Sigmoid colon (tissue), 3 donors: ENCODE data around the gene EHD4.

Experiments used
- CTCF ChIP-seq, 4 experiments: fragments of 450-650 bp in 3 of 4; fragments of 200-600 bp in 1 of 4; IDR thresholded peaks; one replicate each; pipeline ENCODE4 v1.5.1; 2016 to 2019; ENCODE audit warnings: antibody characterized with exemption in 4 of 4, mild to moderate bottlenecking in 3 of 4, moderate library complexity in 2 of 4
- POLR2A ChIP-seq, 2 donors: fragments of 450-650 bp; IDR thresholded peaks; one replicate each; pipeline ENCODE4 v1.6.1; 2016; ENCODE audit warnings: antibody characterized with exemption in 2 of 2, mild to moderate bottlenecking in 2 of 2, moderate library complexity in 2 of 2

- peak in 1 of 4 experiments; percentile 21 for TF ChIP-seq CTCF (IDR thresholded peaks at IDR 0.05)
- peak; percentile 27 to 48 for TF ChIP-seq POLR2A (IDR thresholded peaks at IDR 0.05)
Measured at GRCh38 chr15:41972253-41973242, at the start of gene EHD4.
